ENCODE results near the gene ATP8B1. TPM values are rescaled to one million over a fixed set of nuclear protein-coding genes. Genes with fewer than 3 reads are reported as not detected.
A peak's percentile ranks its signal among the peaks of the same experiment; 100 is the strongest.

Gene ATP8B1
- total RNA-seq, 4 donors from 2014 or later, result 1.6 to 4.2 (median 2.6) TPM

DNA sequence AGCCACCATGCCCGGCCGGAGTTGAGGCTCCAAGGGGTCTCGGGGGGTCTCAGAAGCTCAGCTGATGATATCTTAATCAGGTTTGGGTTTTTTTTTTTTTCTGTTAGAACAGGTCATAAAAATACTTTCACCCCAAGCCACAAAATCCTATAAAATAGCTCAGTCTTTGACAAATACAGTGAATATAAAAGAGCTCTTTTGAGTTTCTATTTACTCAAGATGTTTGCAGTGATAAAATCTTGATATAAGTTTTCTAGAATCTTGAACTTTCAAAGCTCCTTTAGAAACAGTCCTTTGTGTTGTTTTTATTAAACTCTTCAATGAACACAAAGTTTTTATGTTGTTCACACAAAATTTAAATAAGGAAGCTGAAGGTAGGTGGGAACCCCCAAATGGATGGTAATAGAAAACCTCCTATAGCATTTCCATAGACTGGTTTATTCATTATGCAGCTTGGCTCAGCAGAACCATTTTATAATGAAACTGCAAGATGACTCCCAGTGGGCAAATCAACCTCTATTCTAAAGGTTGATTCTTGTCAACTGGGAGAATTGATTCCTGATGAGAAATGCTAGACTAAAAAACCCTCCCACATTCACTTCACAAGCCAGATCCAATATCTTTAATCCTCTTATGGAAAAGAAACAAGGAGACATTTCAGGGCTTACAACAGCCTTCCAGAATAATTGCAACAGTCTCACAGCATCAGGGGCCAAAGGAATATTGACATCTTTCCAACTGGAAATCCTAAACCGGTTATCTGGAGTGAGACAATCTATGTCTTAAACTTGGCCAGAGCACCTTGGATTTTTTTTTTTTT, 167.9 kb downstream of the ATP8B1 start:
- Histone ChIP-seq H3K27me3 (no peaks in the 10 kb centered on the region), H3K9me3 (no peaks in the 10 kb centered on the region), H3K4me1 (peaks cover 0 to 4% of the 10 kb centered on the region in 2 donors), H3K27ac (no peak overlapping the region), H3K4me3 (no peak overlapping the region), H3K36me3 (no peaks in the 10 kb centered on the region)
- TF ChIP-seq POLR2A (IDR thresholded peaks at IDR 0.05), result no peak
- TF ChIP-seq, protein P1, sequence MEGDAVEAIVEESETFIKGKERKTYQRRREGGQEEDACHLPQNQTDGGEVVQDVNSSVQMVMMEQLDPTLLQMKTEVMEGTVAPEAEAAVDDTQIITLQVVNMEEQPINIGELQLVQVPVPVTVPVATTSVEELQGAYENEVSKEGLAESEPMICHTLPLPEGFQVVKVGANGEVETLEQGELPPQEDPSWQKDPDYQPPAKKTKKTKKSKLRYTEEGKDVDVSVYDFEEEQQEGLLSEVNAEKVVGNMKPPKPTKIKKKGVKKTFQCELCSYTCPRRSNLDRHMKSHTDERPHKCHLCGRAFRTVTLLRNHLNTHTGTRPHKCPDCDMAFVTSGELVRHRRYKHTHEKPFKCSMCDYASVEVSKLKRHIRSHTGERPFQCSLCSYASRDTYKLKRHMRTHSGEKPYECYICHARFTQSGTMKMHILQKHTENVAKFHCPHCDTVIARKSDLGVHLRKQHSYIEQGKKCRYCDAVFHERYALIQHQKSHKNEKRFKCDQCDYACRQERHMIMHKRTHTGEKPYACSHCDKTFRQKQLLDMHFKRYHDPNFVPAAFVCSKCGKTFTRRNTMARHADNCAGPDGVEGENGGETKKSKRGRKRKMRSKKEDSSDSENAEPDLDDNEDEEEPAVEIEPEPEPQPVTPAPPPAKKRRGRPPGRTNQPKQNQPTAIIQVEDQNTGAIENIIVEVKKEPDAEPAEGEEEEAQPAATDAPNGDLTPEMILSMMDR (IDR thresholded peaks at IDR 0.05 in 4 of 5, conservative IDR thresholded peaks at IDR 0.05 in 1 of 5), result no peak
- in situ Hi-C loops (cut with MboI; ENCODE audit: low sequenced_read_pairs in 4 of 4) (loop anchor here in 3 of 4 donors (25.0 kb wide), 2 partner anchors 177 to 477 kb away; partner anchors contain the start of gene ATP8B1 (in 1 of the 3)), intact Hi-C loops (cut with DNase I; ENCODE audit: low total_unique reads) (loop anchor here (10.0 kb wide), 1 partner anchor 250 kb away; no protein-coding TSS in a partner anchor)
- no peak for DNase-seq
- ATAC-seq, result peak in 1 of 2 donors; percentile 73

GRCh38 chr18:57631697-57632096, 171.4 kb downstream of the ATP8B1 start:
- ATAC-seq, result no peak
- no peak overlapping the region for H3K4me3 ChIP-seq

DNA sequence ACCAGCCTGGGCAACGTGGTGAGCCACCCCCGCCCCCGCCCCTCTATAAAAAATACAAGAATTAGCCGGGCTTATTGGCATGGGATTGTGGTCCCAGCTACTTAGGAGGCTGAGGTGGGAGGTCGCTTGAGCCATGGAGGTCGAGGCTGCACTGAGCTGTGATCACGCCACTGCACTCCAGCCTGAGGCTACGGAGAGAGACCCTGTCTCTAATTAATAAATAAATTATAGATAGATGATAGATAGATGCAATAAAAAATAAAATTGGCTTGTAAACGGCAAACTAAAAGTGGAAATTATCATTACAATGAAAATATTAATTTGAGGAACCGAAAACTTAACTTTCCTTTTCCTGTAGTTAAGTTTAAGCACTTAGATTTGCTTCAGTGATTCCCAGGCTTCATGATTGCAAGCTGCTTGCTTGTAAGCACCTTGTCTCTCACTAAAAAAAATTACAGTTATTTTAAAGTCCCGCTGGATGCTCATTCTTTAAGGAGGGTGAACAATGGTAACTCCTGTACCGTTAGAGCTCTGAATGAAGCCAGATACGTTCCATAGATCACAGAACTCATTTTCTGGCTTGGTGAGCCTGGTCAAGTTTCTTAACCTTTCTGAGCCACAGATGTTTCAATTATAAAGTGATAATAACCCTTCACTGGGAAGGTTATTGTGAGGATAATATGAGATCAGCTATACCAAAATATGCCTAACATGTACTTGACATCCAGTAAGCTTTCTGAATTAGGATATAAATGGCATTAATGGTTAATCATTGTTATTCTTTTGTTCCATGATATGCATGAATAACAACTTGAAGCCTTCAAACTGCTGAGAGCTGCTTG, 172.1 kb downstream of the ATP8B1 start:
- no peak for DNase-seq
- intact Hi-C loops (cut with DNase I; ENCODE audit: low total_unique reads) (loop anchor here (1.0 to 10.0 kb wide), 6 partner anchors 10 to 1506 kb away; partner anchors contain the start of genes MALT1, NARS1, NEDD4L and SEC11C), in situ Hi-C loops (cut with MboI; ENCODE audit: low sequenced_read_pairs in 4 of 4) (loop anchor here in 3 of 4 donors (25.0 kb wide), 2 partner anchors 181 to 481 kb away; partner anchors contain the start of gene ATP8B1 (in 1 of the 3))
- peaks cover 0 to 4% of the 10 kb centered on the region in 2 donors for H3K4me1 ChIP-seq
- H3K36me3 ChIP-seq, result no peaks in the 10 kb centered on the region
- TF ChIP-seq POLR2A (IDR thresholded peaks at IDR 0.05), result no peak
- TF ChIP-seq, protein P1 (IDR thresholded peaks at IDR 0.05 in 4 of 5, conservative IDR thresholded peaks at IDR 0.05 in 1 of 5), result no peak
- H3K27ac ChIP-seq, result peak overlapping the region; percentile 71 to 86 (median 78)
- no peaks in the 10 kb centered on the region for H3K9me3 ChIP-seq
- peak overlapping the region; percentile 60 to 75 (median 68) for H3K4me3 ChIP-seq
- no peak for ATAC-seq
- no peaks in the 10 kb centered on the region for H3K27me3 ChIP-seq

More at GRCh38 chr18:57631697-57632096, 171.4 kb downstream of the ATP8B1 start:
- H3K36me3 ChIP-seq, result no peaks in the 10 kb centered on the region
- H3K27me3 ChIP-seq, result no peaks in the 10 kb centered on the region
- intact Hi-C loops (cut with DNase I; ENCODE audit: low total_unique reads), result loop anchor here (5.0 to 10.0 kb wide), 5 partner anchors 253 to 1506 kb away; partner anchors contain the start of genes MALT1, NEDD4L and SEC11C
- H3K27ac ChIP-seq, result no peak overlapping the region
- peaks cover 0 to 4% of the 10 kb centered on the region in 2 donors for H3K4me1 ChIP-seq
- TF ChIP-seq, protein P1 (IDR thresholded peaks at IDR 0.05 in 4 of 5, conservative IDR thresholded peaks at IDR 0.05 in 1 of 5), result no peak
- TF ChIP-seq POLR2A (IDR thresholded peaks at IDR 0.05), result no peak
- in situ Hi-C loops (cut with MboI; ENCODE audit: low sequenced_read_pairs in 4 of 4), result loop anchor here in 3 of 4 donors (25.0 kb wide), 2 partner anchors 181 to 481 kb away; partner anchors contain the start of gene ATP8B1 (in 1 of the 3)
- H3K9me3 ChIP-seq, result no peaks in the 10 kb centered on the region
- no peak for DNase-seq

DNA sequence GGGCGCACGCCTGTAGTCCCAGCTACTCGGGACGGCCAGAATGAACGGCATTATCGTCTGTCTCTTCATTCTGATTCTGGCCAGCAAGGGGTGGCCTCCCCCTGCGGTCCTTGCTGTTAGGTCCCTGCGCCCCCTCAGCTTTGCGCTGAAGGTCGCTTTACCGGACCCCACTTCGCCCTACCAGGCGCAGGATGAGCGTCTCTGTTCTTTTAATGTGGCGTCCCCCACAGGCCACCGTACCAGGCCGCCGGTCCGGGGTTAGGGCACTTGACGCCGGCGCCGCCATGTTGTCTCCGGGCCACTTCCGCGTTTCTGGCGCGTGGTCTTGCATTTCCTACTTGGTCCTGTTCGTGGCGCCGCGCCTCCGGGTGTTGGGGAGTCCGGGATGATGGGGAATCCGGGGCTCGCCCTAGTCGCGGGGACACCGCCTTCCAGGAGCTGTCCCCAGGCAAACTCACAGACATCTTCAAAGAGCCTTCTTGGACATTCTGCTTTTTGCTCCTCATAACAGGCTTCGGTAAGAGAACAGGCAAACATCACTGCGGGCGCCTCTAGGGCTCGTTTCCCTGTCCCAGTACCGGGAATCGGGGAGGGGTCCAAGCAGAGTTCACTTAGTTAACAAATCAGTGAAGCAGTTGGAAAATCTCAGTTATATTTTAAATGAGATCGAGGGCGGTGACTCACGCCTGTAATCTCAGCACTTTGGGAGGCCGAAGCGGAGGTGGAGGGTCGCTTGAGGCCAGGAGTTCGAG, 172.9 kb downstream of the ATP8B1 start:
- ATAC-seq (peak; percentile 99 to 100), DNase-seq (peak; percentile 95)
- Histone ChIP-seq H3K27me3 (no peaks in the 10 kb centered on the region), H3K9me3 (no peaks in the 10 kb centered on the region), H3K4me3 (peak overlapping the region; percentile 60 to 75 (median 68)), H3K36me3 (no peaks in the 10 kb centered on the region), H3K4me1 (peaks cover 0 to 2% of the 10 kb centered on the region in 2 donors), H3K27ac (peak overlapping the region; percentile 71 to 86 (median 78))
- intact Hi-C loops (cut with DNase I; ENCODE audit: low total_unique reads), result loop anchor here (1.0 to 10.0 kb wide), 6 partner anchors 9 to 1507 kb away; partner anchors contain the start of genes MALT1, NARS1, NEDD4L and SEC11C
- in situ Hi-C loops (cut with MboI; ENCODE audit: low sequenced_read_pairs in 4 of 4), result loop anchor here in 3 of 4 donors (25.0 kb wide), 2 partner anchors 182 to 482 kb away; partner anchors contain the start of gene ATP8B1 (in 1 of the 3)
- peak in 1 of 2 donors; percentile 12 for TF ChIP-seq POLR2A (IDR thresholded peaks at IDR 0.05)
- TF ChIP-seq, protein P1 (IDR thresholded peaks at IDR 0.05 in 4 of 5, conservative IDR thresholded peaks at IDR 0.05 in 1 of 5), result peak; percentile 60 to 82 (median 62)

Data from gastrocnemius medialis (tissue), 4 donors.